HG02763 (cell line): ENCODE results near the gene IRF7.

Experiments used
- ATAC-seq: cut with Tn5 transposase; IDR thresholded peaks from one replicate; pipeline ENCODE4 v1.9.1; 2021; ENCODE audit warnings: mild to moderate bottlenecking, moderate library complexity; ENCODE audit not compliant: unreplicated experiment

The IRF7 gene

DNA sequence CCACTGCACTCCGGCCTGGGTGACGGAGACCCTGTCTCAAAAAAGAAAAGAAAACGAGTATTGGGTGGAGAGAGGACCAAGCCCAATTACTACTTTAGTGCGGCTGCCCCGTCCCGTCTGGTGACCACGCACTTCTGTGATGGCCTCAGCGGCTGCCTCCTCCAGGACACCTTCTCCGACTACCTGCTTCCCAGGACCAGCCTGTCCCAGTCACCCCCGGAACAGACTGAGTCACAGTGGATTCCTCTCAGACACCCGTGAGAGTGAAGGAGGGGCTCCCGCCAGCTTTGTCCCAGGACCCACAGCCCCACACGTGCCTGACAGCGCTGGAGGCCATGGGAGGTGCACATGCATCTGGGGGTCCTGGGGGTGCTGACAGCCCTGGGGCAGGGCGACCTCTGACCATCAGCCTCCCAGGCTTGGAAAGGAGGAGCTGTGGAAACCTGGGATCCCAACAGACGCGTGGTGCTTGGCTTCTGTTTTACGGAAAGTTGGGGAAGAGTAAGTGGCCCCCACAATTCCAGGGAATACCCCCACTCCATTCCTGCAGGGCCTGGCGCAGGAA is 26.1 kb upstream of the IRF7 start:
- ATAC-seq = no peak

DNA sequence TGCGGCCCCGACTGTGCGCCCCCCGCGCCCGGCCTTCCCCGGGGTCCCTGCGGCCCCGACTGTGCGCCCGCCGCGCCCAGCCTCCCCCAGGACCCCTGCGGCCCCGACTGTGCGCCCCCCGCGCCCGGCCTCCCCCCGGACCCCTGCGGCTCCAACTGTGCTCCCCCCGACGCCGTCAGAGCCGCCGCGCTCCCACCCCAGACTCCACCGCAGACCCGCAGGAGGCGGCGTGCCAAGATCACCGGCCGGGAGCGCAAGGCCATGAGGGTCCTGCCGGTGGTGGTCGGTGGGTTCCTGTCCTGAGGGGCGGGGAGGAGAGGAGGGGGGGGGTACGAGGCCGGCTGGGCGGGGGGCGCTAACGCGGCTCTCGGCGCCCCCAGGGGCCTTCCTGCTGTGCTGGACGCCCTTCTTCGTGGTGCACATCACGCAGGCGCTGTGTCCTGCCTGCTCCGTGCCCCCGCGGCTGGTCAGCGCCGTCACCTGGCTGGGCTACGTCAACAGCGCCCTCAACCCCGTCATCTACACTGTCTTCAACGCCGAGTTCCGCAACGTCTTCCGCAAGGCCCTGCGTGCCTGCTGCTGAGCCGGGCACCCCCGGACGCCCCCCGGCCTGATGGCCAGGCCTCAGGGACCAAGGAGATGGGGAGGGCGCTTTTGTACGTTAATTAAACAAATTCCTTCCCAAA is 24.4 kb upstream of the IRF7 start:
- no peak for ATAC-seq

DNA sequence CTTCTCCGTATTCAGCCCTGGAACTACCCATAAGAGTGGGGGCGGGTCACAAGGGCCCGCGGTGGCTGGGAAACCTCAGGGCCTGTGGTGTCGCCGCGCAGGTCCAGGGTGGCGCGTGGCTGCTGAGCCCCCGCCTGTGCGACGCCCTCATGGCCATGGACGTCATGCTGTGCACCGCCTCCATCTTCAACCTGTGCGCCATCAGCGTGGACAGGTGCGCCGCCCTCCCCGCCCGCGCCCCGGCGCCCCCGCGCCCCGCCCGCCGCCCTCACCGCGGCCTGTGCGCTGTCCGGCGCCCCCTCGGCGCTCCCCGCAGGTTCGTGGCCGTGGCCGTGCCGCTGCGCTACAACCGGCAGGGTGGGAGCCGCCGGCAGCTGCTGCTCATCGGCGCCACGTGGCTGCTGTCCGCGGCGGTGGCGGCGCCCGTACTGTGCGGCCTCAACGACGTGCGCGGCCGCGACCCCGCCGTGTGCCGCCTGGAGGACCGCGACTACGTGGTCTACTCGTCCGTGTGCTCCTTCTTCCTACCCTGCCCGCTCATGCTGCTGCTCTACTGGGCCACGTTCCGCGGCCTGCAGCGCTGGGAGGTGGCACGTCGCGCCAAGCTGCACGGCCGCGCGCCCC is 23.7 kb upstream of the IRF7 start:
- no peak for ATAC-seq

DNA sequence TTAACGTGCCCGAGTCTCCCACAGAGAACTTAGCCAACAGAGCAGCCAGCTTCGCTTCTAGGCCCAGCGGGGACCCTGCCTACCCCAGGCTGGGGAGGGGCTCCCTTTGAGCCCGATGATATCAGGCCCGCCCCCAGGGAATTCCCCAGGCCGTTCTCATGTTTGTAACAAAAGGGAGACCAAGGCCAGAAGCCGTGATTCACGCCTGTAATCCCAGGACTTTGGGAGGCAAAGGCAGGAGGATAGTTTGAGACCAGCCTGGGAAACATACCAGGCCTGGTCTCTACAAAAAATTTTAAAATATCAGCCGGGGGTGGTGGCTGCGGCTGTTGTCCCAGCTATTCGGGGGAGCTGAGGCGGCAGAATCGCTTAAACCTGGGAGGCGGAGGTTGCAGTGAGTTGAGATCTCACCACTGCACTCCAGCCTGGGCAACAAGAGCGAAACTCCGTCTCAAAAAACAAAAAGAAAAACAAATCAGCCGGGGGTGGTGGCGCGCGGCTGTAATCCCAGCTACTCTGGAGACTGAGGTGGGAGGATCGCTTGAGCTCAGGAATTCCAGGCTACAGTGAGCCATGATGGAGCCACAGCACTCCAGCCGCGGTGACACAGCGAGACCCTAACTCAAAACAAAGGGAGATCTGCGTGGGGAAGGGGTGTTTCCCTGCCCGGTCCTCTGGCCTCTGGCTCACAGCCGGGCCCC is 23.0 kb upstream of the IRF7 start:
- ATAC-seq = no peak

DNA sequence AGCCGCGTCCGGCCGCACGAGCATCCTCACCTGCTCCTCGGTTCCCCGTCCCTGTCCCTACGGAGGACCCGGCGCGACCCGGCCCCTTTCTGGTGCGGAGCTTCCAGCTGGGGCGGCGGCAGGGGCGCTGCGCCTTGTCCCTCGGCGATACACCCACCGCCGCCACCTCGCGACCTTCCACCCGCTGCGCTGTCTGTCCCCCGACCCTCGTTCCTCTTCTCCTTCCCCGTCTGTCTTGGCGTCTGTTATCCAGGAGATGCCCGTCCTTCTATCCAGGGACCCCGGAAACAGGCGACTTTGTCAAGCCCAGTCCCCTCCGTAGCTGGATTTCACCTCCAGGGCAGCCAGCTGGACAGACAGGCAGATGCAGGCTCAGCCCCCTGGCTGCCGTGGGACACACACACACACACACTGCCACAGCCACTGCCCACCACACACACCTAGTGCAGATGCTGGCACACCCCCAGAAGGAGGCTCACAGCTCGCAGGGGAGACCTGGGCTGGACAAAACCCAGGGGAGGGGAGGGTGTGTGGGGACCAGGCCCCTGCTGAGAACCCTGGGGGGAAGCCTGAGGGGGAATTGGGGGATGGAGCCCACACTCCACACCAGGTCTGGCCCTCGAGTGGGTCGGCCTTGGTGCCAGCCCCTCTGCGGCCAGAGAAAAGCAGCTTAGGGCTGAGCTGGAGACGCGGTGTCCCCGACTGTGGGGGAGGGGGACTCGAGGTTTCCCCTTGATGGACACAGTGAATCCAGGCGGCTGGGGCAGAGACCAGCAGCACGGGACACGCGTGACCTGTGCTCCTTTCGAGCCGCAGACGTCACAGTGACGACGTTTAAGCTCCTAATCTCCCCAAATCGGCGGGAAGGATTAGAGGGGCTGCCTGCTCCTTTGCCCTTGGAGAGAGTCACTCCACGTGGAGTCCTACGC is 22.1 kb upstream of the IRF7 start:
- ATAC-seq = no peak

DNA sequence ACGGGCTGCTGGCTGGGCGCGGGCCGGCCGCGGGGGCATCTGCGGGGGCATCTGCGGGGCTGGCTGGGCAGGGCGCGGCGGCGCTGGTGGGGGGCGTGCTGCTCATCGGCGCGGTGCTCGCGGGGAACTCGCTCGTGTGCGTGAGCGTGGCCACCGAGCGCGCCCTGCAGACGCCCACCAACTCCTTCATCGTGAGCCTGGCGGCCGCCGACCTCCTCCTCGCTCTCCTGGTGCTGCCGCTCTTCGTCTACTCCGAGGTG is 21.5 kb upstream of the IRF7 start:
- no peak for ATAC-seq

DNA sequence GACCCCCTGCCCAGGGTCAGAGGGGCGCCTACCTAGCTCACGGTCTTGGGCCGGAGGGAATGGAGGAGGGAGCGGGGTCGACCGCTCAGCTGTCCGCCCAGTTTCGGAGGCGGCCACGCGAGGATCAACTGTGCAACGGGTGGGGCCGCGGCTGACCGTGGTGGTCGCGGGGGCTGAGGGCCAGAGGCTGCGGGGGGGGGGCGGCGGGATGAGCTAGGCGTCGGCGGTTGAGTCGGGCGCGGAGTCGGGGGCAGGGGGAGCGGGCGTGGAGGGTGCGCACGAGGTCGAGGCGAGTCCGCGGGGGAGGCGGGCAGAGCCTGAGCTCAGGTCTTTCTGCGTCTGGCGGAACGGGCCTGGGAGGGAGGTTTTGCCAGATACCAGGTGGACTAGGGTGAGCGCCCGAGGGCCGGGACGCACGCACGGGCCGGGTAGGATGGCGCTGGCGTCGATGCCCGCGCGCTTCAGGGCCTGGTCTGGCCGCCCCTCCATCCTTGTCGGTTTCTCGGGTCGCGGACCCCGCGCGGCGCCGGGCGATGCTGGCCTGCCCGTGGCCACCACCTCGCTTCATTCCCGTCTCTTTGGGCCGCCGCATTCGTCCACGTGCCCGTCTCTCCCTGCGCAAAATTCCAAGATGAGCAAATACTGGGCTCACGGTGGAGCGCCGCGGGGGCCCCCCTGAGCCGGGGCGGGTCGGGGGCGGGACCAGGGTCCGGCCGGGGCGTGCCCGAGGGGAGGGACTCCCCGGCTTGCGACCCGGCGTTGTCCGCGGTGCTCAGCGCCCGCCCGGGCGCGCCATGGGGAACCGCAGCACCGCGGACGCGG is 21.0 kb upstream of the IRF7 start, which contains the start of gene DRD4:
Gene DRD4 (plus strand): TSS at position 759 of the 822 bp plus-strand sequence. CDS start 36 bp downstream, at position 795.
- no peak for ATAC-seq

DNA sequence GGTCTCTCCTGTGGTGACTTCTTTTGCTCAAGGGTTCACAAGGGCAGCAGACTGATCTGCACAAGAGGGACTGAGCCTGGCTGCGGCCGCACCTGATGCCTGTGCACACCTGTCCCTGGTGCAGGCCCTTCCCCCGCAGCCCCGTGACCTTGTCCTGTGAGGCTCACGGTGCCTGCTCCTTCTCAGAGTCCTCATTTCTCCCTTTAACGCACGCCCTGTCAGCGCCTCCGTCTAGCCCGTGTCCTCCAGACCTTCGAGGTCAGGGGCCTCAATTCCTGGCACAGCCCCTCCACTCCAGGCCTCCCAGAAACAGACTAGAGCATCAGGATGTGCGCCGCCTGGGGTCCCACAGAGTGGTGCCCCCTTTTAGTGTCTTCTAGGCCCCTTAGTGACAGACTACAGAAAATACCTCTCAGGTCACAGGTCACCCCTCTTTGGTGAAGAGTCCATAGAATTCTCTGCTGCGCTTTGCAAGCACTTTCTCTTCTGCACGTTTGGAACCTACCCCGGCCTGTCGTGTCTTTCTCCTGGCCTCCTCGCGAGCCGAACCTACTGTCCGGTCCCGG is 20.3 kb upstream of the IRF7 start:
- no peak for ATAC-seq

DNA sequence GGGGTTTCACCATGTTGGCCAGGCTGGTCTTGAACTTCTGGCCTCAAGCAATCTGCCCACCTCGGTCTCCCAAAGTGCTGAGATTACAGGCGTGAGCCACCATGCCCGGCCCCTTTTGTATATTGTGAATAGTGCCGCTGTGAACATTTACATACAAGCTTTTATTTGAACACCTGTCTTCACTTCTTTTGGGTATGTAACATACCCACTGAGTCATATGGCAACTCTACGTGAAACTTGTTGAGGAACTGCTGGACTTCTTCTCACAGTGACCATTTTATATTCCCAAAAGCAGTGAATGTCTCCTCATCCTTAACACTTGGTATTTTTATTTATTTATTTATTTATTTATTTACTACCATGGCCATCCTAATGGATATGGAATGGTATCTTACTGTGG is 15.1 kb upstream of the IRF7 start:
- no peak for ATAC-seq

DNA sequence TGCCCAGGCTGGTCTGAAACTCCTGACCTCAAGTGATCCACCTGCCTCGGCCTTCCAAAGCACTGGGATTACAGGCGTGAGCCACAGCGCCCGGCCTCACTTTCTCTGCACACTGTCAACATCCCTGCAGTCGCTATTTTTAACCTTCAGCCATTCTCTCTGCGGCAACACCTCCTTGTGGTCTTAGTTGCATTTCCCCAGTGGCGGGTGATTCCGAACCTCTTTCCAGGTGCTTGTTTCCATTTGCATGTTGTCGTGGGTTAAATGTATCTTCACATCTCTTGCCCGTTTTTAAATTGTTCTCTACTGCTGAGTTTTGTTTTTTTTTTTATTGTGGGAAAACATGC is 13.5 kb upstream of the IRF7 start:
- ATAC-seq = no peak

DNA sequence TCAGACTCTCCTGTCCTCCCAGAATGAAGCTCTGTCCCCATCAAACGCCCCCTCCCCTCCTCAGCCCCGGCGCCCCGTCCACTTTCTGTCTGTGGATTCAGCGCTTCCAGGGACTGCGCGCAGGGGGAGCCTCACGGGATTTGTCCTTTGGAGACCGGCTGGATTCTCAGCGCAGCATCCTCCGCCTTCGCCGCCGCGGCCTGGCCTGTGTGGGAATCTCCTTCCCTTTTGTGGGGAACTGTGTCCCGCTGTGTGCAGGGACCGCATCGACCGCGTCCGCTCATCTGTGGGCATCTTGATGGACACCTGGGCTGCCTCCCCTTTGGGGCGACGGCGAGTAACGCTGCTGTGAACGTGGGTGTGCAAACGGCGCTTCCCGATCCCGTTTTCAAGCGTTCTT is 12.3 kb upstream of the IRF7 start:
- ATAC-seq = no peak

DNA sequence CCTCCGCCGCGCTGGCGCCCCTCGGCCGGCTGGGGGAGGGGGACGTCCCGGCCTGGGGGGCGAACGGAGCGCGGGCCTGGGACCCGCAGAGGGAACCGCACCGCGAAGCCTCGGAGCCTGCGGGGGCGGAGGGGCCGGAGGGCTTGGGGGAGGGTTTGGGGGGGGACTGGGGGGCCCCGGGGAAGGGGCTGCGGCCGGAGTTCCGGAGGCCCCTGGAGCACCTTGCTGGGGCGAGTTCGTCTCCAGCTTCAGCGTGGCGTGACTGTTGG is 11.5 kb upstream of the IRF7 start:
- no peak for ATAC-seq

DNA sequence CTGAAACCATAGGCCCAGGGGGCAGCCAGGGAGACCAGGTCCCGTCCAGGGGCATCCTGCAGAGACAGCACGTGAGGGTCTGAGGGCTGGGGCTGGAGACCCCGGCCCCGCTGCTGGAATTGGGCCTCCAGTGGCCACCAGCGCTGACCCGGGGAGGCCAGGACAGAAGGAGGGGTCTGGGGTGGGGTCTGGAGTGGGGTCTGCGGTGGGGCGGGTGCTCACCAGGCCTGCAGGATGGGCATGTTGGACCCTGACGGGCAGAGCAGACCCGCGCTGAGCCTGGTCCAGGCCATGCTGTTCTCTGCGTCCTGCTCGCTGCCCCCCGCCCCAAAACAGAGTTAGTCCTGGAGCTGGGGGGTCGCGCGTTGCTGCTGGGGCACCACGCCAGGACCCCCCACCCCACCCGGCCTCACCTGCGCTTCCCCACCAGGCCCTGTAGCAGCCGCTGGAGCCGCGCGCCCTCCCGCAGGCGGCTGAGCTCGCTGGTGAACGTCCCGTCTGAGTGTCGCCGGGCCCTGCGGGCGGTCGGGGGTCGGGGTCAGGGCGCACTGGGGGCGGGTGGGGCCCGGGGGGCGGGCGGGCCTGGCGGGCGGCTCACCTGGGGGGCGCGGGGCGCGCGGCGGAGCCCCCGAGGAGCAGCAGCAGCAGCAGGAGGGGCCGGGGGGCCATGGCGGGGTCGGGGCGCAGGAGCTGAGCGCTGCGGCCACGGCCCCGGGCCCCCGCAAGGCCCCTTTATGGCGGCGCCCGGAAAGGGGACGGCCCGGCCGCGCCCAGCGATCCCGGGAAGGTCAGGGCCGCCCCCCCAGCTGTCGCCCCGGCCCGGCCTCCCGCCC is 10.9 kb upstream of the IRF7 start, which contains the start of gene SCT:
Gene SCT (minus strand): TSS at position 707 of the 833 bp plus-strand sequence. CDS start 38 bp downstream, at position 669.
- no peak for ATAC-seq

DNA sequence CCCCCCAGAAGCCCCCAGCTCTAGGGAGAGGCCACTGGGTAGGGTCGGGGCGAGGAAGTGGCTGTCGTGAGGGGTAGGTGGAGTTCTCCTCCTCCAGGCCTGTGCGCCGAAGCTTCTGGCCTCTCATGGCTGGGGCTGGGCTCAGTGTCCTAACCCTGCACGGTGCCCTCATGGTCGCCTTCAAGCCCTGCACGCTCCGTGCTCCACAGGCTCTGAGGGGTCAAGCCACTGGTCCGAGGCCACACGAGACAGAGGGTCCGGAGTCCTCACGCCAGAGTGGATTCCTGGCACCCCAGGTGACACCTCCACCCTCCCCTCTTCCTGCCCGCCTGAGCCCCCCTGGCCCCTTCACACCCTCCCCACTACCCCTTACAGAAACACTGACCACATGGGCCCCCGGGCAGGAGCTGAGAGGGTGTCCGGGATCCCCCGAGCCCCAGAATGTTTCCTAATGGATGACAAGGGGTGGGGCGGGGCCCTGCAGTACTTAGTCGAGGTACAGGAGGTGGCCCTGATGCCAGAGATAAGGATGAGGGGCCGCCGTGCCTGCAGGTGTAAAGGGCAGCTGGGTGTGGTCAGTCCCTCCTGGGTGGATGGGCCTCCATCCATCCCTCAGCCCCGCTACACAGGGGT is 10.0 kb upstream of the IRF7 start:
- ATAC-seq = no peak

DNA sequence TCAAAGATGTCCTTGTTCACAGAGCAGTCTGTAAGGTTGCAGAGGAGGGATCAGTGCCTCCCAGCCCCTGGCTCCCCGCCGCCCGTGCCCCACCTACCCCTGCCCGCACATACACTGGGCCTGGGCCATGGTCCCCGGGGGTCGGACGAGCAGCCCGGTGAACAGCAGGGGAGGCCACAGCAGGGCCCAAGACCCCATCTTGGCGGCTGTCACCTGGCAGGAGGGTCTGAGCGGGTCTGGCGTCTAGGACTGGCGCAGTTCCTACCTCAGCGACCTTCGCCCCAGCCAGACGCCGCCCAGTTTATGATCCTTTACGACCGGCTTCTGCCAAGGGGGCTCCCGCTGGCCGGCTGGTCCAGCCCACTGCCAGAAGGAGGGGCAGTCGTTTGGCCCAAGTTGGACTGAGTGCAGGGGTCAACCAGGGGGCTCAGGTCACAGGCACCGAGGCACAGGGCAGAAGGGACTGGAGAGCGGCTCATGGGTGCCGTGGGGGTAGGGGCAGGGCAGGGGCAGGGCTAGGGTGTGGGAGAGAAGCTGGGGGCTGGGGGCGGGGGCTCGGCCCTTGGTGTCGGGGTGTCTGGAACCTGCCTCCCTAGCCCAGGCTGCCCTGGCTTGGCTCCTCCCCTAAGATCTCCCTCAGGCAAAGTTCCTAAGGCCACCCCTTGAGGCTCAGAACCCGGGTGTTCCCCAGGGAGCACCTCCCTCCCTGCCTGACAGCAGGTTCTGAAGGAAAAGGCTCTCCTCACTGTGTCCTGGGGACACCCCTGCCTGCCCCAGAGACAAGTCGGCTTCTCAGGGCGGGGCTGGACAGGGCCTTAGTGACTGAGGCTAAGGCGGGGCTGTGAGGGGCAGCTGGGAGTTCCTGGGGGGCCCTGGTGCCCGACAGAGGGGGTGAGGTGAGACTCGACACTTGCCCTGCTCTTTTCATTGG is 9.2 kb upstream of the IRF7 start, which contains the start of gene CDHR5:
Gene CDHR5 (minus strand): TSS at position 251 of the 931 bp plus-strand sequence. CDS start 53 bp downstream, at position 198.
- no peak for ATAC-seq

DNA sequence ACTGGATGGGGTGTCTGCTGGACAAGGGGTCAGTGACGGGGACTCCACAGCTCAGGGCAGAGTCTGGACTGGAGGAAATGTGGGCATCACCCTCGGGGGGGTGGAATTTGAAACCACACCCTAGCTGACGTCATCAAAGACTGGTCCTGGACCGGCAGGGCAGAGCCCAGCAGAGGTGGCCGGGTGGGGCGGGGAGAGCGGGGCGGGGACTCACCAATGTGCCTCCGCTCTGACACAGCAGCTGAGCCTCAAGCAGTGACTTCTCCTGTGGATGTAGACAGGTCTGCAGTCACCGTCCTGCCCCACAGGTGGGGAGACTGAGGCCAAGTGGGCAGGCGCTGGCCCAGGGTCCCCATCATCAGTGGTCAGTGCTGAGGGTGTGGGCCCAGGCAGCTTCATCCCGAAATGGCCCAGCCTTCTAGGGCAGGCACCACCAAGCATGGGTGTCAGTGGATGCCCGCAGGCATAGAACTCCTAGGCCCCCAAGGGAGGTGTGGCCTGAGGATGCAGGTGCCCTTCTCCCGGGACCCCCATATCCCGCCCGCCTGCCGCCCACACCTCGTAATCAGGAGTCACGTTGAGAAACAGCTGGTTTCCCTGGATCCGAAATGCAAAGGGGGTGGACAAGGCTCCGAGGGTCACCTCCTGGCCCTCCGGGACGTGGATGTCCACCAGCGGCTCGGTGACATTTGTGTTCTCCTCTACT is 8.4 kb upstream of the IRF7 start:
- ATAC-seq = no peak

DNA sequence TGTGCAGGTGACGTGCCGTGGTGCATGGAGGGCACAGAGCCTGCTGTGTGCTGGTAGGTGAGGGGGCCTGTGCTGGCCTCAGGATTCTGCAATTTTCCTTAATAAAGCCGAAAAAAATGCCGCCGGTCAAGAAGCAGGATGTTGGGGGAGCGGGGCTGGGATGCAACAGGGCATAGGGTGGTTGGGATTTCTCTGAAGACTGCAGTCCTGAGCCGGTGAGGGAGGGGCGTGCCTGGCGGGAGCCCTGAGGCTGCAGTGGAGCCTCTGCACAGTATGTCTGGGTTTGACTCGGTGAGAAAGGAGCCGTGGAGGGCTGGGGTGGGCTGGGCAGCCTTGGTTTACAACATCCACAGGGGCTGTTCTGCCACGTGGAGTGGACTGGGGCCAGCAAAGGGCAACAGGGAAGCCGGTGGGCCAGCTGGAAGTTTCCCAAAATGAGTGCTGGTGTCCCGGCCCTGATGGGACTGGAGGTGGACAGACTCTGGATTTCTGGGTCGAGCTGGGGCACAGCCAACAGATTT is 7.7 kb upstream of the IRF7 start:
- no peak for ATAC-seq
